Endothelial cell of hepatic sinusoid (primary cell): ENCODE results near the gene RAB11FIP5.
"Not testable (repeated sequence)": the region's sequence is repeated elsewhere in the genome, so short reads cannot be mapped to it uniquely, and the experiment has no call there.

Experiments used
- in situ Hi-C: cut with HindIII; loops from 2 replicates; pipeline ENCODE4 v1.10.0; 2017; ENCODE audit warnings: low sequenced_read_pairs

Gene RAB11FIP5

GRCh38 chr2:73071360-73072128, 41.2 kb downstream of the RAB11FIP5 start, which contains the start of gene SFXN5:
Gene SFXN5 (minus strand): TSS chr2:73071712. CDS start chr2:73071705, 7 bp downstream.
- in situ Hi-C loops: no loop called here

DNA sequence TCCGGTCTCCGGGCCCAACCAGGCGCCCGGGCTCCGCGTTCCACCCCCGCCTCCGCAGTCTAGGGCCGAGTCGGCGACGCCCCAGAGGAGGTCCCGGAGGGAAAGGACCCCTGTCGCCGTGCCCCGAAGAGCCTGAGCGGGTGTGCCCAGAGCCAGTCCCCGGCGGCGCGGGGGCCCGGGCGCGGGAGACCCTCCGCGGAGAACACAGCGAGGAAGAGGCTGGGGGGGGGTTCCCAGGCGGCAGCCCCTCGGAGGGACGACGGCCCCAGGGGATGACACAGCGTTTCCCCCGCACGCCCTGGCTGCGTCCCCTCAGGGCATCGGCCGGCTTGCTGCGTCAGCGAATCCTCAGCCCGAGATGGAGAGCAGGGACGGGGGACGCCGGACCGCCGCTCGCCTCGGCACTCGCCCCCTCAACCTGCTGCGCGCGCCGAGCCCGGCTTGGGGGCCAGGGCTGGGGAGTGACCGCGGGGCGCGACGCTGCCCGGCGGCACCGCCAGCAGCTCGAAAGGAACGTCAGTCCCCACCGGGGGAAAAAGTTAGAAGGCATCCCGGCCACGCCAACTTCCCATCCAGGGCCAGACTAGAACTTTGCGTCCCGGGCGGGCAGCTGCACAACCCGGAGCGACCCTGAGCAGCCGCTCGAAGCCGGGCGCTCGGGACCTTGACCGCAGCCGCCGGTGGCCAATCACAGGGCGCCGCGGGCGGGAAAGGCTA, 41.9 kb downstream of the RAB11FIP5 start:
- in situ Hi-C loops: no loop called here

DNA sequence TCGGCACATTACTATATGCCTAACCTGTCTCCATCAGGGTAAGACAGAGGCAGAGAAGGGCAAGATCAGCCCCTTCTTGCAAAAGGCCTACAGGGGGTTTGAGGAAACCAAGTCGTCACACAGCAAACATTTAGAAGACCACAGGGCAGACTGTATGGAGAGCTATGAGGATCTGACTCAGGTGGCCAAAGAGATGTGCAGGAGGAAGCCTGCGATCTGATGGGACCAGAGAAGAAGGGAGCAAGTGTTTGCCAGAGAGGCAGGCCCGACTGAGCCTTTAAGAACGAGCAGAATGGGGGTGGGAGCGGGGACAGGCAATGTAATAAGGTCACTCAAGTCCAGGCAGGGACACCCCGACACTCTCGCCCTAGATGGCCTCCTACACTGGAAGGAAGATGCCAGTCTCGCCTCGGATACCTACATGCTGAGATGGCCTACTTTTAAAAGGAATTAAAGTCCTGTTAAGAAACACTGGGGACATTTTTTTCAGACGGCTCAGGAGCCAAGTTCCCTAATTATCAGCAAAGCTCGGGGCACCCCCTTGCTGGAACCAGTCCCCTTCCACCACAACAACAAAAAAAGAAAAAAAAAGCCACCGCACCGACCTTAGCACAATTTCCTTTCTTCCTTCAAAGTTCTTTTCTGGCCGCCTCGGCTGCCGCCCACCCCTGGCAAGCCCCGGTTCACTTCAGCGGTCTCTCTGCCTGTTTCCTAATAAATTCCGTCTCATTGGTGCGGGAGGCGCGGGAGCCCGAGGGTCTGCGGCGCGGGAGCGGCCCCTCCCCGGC, 42.7 kb downstream of the RAB11FIP5 start:
- in situ Hi-C loops: no loop called here

DNA sequence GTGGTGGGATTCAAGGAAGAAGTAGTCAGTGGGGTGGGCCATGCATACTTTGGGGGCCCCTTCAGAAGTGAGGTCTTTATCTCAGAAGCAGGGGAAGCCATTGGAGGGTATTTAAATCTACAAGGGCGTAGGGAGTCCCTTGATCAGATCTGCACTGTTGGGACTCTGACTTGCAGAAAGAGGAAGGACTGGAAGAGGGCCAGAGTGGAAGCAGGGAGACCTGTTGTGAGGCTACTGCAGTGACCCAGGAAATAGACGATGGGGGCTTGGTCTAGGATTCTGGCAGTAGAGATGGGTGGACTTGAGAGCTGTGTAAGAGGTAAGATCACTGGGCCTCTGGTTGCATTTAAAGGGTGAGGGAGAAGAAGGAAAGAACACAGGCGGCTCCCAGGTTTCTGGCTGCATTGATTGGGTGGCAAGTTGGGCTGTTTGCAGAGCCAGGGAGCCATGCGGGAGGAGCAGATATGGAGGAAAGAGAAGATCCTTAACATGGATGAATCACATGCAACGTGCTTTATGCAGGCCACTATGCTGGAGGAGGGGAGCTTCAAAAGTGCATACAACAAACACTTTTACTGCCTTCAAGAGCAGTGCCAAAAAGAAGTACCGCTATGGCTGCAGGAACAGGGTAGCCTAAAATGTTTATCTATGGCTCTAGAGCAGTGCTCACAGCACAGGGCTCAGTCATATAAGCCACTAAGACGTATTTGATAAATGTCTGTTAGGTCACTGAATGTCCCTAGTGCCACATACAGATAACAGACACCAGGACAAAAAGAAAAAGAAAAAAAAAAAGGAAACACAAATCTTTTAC, 43.5 kb downstream of the RAB11FIP5 start:
- in situ Hi-C loops: no loop called here

GRCh38 chr2:73068147-73068546, 44.6 kb downstream of the RAB11FIP5 start:
- in situ Hi-C loops: no loop called here

GRCh38 chr2:73067043-73067442, 45.7 kb downstream of the RAB11FIP5 start:
- in situ Hi-C loops: no loop called here

- in situ Hi-C loops: not testable (repeated sequence)
Observed at GRCh38 chr2:73065070-73065469, 47.7 kb downstream of the RAB11FIP5 start.

- in situ Hi-C loops: no loop called here
Observed at GRCh38 chr2:73063909-73064875, 48.6 kb downstream of the RAB11FIP5 start.

GRCh38 chr2:73063472-73063871, 49.3 kb downstream of the RAB11FIP5 start:
- in situ Hi-C loops: no loop called here

DNA sequence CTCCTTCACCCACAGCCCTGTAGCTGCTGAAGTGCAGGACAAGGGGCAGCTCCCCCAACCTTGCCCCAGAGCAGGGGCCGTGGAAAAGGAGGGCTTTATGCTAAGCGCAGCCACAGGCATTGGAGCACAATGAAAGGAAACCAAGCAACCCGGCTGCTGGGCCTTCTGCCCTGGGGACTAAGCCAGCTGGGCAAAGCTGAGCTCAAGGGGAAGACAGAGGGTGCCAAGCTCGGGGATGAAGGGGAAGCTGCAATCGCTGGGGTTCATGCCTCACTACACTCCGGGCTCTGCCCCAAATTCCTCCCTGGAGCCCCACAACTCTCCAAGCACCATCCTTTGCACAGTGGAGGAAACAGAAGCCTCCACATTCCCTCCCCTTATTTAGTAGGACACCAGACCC, 53.6 kb downstream of the RAB11FIP5 start:
- in situ Hi-C loops: no loop called here

- in situ Hi-C loops: no loop called here
Observed at GRCh38 chr2:73054980-73055379, 57.8 kb downstream of the RAB11FIP5 start.

DNA sequence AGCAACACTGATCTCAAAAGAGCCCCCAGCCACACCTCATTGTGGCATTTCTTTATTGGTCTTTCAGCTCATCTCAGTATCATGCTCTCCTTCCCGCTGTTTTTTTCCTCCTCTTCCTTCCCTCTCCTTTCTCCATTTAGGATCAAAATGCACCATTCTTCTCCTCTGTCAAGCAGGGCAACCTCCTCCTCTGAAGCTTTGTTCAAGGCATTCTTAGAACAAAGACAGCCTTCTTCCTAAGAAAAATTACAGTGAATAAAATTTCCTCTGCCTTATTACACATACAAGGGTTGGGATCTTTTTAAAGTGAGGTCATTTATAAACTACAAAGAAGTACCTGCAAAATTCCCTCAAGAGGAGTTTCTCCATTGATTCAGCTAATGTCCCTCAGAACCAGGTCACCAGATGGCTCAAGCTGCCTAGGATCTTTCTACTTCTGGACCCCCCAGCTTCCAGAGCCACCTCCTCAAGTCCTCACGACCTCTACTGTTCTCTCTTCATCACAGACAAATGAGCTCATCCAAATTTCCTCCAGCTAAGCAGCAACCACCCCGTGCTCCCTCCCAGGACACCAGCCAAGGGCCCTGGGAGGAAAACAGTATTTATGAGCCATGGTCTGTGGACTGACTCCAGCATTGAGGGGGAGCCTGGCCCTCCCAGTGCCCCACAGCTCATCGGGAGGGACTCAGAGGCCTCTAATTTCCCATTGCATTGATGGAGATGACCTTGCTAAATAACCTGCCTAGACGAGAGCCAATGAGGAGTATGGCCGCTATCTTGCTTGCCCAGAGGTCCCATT, 59.2 kb downstream of the RAB11FIP5 start:
- in situ Hi-C loops: no loop called here

DNA sequence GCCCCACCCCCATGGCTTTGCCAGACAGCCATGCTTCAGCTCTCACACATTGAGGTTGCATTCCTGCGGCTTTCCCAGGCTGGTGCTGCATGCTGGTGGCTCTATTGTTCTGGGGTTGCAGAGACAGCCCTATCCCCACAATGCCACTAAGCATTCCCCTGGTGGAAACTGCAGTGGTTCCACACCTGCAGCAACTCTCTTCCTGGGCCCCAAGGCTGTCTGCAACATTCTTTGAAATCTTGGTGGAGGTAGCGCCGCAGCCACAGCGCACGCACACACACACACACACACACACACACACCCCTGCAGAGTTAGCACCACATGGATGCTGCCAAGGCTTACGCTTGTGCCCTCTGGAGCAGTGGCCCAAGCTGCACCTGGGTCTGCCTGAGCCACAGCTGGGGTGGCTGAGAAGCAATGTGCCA, 62.6 kb downstream of the RAB11FIP5 start:
- in situ Hi-C loops: no loop called here

DNA sequence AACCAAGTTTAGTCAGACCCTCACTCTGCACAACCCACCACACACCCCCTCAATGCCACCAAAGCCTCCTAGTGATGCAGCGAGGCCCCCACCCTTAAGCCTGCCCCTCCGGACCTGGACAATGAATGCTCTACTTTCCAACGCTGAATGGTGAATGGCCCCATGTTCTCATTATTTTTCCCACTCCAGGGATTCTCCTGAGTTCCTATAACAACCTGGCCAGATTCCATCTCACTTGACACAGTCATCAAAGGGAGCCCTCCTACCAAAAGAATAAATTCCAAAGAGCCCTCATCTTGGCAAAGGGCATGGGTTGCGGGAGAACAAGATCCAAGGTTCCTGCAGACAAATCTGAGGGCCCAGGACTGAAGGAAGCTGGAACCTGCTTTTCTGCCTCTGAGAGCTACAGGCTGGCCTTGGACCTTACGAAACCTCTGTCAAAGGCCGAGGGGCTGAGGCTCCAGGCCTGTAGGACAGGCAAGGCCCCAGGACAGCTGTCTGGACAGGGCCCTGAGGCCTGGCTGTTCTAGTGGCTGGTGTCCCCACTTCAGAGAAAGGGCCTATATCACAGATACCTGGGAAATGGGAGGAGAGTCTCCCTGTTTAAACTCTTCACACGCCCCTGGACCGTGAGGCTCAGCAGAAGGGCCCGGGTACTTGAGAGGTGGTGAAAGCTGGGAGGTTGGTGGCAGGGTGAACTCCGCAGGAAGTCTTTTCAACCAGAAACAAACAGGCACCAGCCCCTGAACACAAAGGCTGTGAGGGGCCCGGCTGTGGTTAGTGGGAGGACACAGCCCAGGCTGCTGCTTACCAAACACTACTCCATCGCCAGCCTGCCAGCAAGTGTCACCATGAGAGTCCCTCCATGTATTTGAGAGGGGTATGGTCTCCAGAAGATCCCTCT, 68.6 kb downstream of the RAB11FIP5 start:
- in situ Hi-C loops: no loop called here

GRCh38 chr2:73043276-73043675, 69.5 kb downstream of the RAB11FIP5 start:
- in situ Hi-C loops: no loop called here

GRCh38 chr2:73037947-73038585, 74.7 kb downstream of the RAB11FIP5 start:
- in situ Hi-C loops: no loop called here

DNA sequence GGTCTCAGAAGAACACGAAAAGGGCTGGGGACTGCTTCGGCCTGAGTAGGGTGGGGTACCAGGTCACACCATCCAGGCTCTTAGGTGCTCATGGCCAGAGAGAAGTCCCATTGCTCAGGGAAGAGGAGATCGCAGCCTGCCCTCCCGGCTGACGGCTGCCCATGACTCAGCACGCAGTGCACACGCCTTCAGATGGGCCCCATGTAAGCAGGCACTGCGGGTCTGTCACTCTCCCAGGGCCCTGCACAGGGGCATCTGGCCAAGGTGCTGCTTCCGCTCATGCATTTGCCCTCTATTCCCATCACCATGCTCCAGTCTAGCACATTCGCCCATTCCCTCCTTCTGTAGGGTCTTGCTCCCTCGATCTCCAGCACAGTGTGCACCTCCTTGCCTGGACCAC, 76.0 kb downstream of the RAB11FIP5 start:
- in situ Hi-C loops: no loop called here
